IPS-18a (cell line): ENCODE data around the gene ANKZF1.
"Not testable (repeated sequence)": the region's sequence is repeated elsewhere in the genome, so short reads cannot be mapped to it uniquely, and the experiment has no call there.

Experiments
- H3K27ac ChIP-seq: one replicate; pipeline ENCODE4 v1.5.1; 2013; ENCODE audit warnings: low read length
- H3K27me3 ChIP-seq: one replicate; pipeline ENCODE4 v1.6.1; 2013; ENCODE audit warnings: mild to moderate bottlenecking, low read length; ENCODE audit not compliant: control insufficient read depth, insufficient read depth
- H3K36me3 ChIP-seq: one replicate; pipeline ENCODE4 v1.6.1; 2013; ENCODE audit warnings: low read depth, low read length; ENCODE audit not compliant: control insufficient read depth
- H3K4me1 ChIP-seq: one replicate; pipeline ENCODE4 v1.6.1; 2013; ENCODE audit warnings: low read depth, low read length; ENCODE audit not compliant: control insufficient read depth
- H3K4me3 ChIP-seq: one replicate; pipeline ENCODE4 v1.5.1; 2013; ENCODE audit warnings: low read length
- H3K9ac ChIP-seq: one replicate; pipeline ENCODE4 v1.6.1; 2013; ENCODE audit warnings: mild to moderate bottlenecking, low read length, moderate library complexity
- H3K9me3 ChIP-seq: one replicate; pipeline ENCODE4 v1.6.1; 2013; ENCODE audit warnings: low read depth, low read length; ENCODE audit not compliant: control insufficient read depth

ANKZF1 gene

DNA sequence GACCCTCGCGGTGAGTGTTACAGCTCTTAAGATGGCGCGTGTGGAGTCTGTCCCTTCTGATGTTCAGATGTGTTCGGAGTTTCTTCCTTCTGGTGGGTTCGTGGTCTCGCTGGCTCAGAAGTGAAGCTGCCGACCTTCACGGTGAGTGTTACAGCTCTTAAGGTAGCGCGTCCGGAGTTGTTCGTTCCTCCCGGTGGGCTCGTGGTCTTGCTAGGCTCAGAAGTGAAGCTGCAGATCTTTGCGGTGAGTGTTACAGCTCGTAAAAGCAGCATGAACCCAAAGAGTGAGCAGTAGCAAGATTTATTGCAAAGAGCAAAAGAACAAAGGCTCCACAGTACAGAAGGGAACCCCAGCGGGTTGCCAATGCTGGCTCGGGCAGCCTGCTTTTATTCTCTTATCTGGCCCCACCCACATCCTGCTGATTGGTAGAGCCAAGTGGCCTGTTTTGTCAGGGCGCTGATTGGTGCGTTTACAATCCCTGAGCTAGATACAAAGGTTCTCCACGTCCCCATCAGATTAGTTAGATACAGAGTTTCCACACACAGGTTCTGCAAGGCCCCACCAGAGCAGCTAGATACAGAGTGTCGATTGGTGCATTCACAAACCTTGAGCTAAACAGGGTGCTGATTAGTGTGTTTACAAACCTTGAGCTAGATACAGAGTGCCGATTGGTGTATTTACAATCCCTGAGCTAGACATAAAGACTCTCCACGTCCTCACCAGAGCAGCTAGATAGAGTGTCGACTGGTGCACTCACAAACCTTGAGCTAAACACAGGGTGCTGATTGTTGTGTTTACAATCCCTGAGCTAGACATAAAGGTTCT is 28.9 kb upstream of the ANKZF1 start:
- not testable (repeated sequence) for H3K9me3 ChIP-seq, H3K4me3 ChIP-seq, H3K27me3 ChIP-seq, H3K9ac ChIP-seq, H3K36me3 ChIP-seq, H3K27ac ChIP-seq, H3K4me1 ChIP-seq

- H3K27me3 ChIP-seq, H3K36me3 ChIP-seq, H3K27ac ChIP-seq, H3K4me3 ChIP-seq, H3K4me1 ChIP-seq, H3K9me3 ChIP-seq, H3K9ac ChIP-seq: not testable (repeated sequence)
Observed at GRCh38 chr2:219201331-219201730, 28.3 kb upstream of the ANKZF1 start.

DNA sequence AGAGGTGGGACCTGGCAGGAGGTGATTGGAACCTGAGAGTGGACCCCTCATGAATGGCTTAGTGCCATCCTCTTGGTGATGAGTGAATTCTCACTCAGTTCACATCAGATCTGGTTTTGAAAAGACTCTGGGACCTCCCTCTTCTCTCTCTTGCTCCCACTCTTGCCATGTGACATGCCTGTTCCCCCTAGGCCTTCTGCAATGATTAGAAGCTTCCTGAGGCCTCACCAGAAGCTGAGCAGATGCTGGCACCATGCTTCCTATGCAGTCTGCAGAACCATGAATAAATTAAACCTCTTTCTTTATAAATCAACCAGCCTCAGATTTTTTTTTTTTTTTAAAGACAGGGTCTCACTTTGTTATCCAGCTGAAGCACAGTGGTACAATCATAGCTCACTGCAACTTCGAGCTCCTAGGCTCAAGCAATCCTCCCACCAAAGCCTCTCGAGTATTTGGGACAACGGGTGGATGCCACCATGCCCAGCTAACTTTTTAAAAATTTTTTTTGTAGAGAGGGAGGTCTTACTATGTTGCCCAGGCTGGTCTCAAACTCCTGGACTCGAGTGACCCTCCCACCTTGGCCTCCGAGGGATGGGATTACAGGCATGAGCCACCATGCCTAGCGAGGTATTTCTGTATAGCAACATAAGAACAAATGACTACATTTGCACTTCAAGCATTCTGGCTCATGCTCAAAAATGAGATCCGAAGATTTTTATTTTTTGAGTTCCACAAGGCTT is 25.0 kb upstream of the ANKZF1 start:
- Histone ChIP-seq H3K27ac (no peak overlapping the region), H3K9me3 (no peaks in the 10 kb centered on the region), H3K36me3 (peaks cover 10% of the 10 kb centered on the region), H3K4me1 (peaks cover 3% of the 10 kb centered on the region), H3K27me3 (no peaks in the 10 kb centered on the region), H3K4me3 (no peak overlapping the region), H3K9ac (no peak overlapping the region)

GRCh38 chr2:219205165-219205538 is 24.5 kb upstream of the ANKZF1 start:
- peaks cover 3% of the 10 kb centered on the region for H3K4me1 ChIP-seq
- H3K9ac ChIP-seq: no peak overlapping the region
- no peak overlapping the region for H3K4me3 ChIP-seq
- no peaks in the 10 kb centered on the region for H3K9me3 ChIP-seq
- peaks cover 15% of the 10 kb centered on the region for H3K36me3 ChIP-seq
- no peaks in the 10 kb centered on the region for H3K27me3 ChIP-seq
- no peak overlapping the region for H3K27ac ChIP-seq

- H3K4me3 ChIP-seq: peak overlapping the region; percentile 71
- no peaks in the 10 kb centered on the region for H3K27me3 ChIP-seq
- H3K36me3 ChIP-seq: peaks cover 23% of the 10 kb centered on the region
- H3K4me1 ChIP-seq: peaks cover 3% of the 10 kb centered on the region
- no peak overlapping the region for H3K27ac ChIP-seq
- peak overlapping the region; percentile 29 for H3K9ac ChIP-seq
- no peaks in the 10 kb centered on the region for H3K9me3 ChIP-seq
Observed at GRCh38 chr2:219205981-219206327, 23.7 kb upstream of the ANKZF1 start.

DNA sequence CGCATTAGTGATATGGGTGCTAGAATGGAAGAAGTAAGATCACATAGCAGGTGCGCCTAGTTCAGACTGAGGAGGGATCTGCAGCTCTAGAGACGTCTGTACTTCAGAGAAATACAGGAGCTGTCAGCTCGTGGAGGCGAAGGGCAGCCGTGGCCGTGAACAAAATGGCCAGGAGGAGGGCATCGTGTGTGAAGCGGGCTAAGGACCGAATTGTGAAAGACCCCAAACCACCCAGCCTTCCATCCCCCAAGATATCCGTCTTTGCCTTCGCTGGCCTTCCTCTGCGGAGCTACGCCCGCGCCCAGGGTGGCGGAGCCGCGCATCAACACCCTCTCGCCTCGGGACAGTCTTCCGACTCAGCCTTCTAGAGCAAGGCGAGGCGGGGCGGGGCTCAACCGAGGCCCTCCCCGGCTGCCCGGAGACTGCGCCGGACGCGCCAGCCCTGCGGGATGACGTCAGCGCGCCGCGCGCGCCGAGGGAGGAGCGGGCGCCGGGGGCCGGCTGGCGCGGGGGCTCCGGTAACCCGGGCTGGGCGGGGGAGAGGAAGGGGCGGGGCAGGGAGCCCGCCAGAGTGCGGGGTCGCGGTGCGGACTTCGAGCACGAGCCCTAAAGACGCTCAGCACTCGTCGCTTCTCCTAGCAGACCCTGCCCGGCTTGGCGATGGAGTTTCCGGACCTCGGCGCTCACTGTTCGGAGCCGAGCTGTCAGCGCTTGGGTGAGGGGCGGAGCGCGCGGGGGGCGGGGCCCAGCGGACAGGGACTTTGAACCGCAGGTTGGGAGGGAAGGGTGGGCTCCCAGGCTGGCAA is 23.1 kb upstream of the ANKZF1 start, which contains the start of gene ZFAND2B:
ZFAND2B (plus strand) TSS at position 455 of the 806 bp plus-strand sequence; CDS start at position 661, 206 bp downstream.
- peaks cover 3% of the 10 kb centered on the region for H3K4me1 ChIP-seq
- peaks cover 26% of the 10 kb centered on the region for H3K36me3 ChIP-seq
- H3K27ac ChIP-seq: no peak within 1 kb of the TSS
- H3K27me3 ChIP-seq: no peaks in the 10 kb centered on the region
- peak within 1 kb of the TSS; percentile 71 for H3K4me3 ChIP-seq
- no peaks in the 10 kb centered on the region for H3K9me3 ChIP-seq
- peak within 1 kb of the TSS; percentile 29 for H3K9ac ChIP-seq

- H3K9me3 ChIP-seq: no peaks in the 10 kb centered on the region
- H3K27me3 ChIP-seq: no peaks in the 10 kb centered on the region
- H3K4me3 ChIP-seq: peak overlapping the region; percentile 71
- peak overlapping the region; percentile 10 for H3K9ac ChIP-seq
- H3K36me3 ChIP-seq: peaks cover 26% of the 10 kb centered on the region
- H3K4me1 ChIP-seq: peaks cover 3% of the 10 kb centered on the region
- H3K27ac ChIP-seq: no peak overlapping the region
Observed at GRCh38 chr2:219207134-219207883, 22.3 kb upstream of the ANKZF1 start.

DNA sequence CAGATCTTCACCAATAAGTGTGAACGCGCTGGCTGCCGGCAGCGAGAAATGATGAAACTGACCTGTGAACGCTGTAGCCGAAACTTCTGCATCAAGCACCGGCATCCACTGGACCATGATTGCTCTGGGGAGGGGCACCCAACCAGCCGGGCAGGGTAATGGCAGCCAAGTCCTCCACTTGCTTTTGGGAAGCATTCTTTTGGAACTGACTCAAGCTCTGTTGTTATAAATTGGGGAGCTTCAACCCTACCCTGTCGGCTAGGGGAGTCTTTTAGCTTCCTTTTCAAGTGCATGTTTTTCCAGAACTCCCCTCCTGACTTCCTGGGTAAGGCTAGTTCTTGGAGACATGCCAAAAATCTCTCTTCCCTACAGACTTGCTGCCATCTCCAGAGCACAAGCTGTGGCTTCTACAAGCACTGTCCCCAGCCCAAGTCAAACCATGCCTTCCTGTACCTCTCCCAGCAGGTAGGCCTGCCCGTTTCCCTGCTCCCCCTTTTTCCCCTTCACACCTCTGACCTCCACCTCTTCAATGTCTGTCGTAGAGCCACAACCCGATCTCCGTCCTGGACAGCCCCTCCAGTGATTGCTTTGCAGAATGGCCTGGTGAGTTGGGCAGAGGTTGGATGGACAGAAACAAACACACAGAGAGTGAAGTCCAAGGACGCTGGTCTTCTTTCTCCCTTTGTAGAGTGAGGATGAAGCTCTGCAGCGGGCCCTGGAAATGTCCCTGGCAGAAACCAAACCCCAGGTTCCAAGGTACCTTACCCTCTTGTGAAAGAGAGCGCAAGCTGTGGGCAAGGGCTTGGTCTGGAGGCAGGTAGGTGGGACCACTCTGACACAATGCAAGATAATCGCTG is 21.5 kb upstream of the ANKZF1 start:
- H3K4me3 ChIP-seq: no peak overlapping the region
- H3K27me3 ChIP-seq: no peaks in the 10 kb centered on the region
- no peak overlapping the region for H3K27ac ChIP-seq
- no peak overlapping the region for H3K9ac ChIP-seq
- no peaks in the 10 kb centered on the region for H3K9me3 ChIP-seq
- peaks cover 3% of the 10 kb centered on the region for H3K4me1 ChIP-seq
- peaks cover 30% of the 10 kb centered on the region for H3K36me3 ChIP-seq

DNA sequence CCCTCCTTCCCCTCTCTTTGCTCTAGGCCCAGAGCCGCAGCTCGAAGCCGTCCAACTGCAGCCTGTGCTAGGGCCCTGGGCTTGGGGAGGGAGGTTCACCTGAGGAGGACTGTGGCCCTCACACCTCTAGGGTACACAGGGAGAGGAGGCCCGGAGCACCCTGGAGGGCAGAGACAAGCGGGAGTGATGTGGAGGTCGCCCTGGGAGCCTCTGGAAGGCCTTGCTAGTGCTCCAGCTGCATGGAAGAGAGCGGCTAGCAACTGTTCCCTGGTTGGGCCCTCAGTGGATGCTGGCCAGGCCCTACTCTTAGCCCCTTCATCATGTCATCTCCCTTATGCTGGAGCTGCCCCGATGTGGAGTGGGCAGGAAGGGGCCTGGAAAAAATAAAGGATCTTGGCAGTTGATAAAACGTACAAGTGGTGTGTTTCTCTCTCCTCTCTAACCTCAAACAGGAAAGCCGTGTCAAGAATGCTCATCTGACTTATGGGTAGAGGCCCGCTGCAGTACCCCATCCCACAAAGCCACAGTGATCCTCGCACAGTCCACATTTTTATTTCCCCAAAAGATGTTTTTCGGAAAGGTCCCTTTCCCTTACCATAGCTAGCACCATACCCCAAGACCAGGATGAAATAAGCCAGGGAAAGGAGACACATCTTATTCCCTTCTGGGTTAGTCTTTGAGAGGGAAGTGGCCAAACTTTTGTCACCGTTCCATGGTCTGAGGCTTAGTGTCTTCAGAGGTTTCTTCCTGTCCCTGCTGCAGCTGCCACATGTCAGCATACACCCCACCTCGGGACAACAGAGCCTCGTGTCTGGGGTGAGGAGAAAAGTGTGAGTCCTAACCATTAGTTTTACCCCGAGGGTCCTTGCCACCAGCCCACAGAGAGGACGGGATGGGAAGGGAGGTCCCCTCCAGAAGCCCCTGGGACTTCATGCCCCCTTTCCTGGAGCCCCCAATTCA is 20.1 kb upstream of the ANKZF1 start:
- Histone ChIP-seq H3K27ac (no peak overlapping the region), H3K4me1 (peaks cover 3% of the 10 kb centered on the region), H3K9ac (no peak overlapping the region), H3K9me3 (no peaks in the 10 kb centered on the region), H3K36me3 (peaks cover 43% of the 10 kb centered on the region), H3K4me3 (no peak overlapping the region), H3K27me3 (no peaks in the 10 kb centered on the region)
